Tongue (tissue), 2 donors: ENCODE data around the gene MTFMT. TPM values are rescaled to one million over a fixed set of nuclear protein-coding genes. Genes with fewer than 3 reads are reported as not detected.
"Not testable (repeated sequence)": the region's sequence is repeated elsewhere in the genome, so short reads cannot be mapped to it uniquely, and the experiment has no call there.

Source experiments
- DNase-seq: peaks from one replicate; pipeline ENCODE4 v3.0.0-alpha.2; 2015
- total RNA-seq: library from RNA; depleted of rRNA; stranded (reverse); fragments of >200 nt; gene quantifications from one replicate; pipeline ENCODE4 v1.2.3, GENCODE V29; 2014

The MTFMT gene
- total RNA-seq, result 20.8 TPM

DNA sequence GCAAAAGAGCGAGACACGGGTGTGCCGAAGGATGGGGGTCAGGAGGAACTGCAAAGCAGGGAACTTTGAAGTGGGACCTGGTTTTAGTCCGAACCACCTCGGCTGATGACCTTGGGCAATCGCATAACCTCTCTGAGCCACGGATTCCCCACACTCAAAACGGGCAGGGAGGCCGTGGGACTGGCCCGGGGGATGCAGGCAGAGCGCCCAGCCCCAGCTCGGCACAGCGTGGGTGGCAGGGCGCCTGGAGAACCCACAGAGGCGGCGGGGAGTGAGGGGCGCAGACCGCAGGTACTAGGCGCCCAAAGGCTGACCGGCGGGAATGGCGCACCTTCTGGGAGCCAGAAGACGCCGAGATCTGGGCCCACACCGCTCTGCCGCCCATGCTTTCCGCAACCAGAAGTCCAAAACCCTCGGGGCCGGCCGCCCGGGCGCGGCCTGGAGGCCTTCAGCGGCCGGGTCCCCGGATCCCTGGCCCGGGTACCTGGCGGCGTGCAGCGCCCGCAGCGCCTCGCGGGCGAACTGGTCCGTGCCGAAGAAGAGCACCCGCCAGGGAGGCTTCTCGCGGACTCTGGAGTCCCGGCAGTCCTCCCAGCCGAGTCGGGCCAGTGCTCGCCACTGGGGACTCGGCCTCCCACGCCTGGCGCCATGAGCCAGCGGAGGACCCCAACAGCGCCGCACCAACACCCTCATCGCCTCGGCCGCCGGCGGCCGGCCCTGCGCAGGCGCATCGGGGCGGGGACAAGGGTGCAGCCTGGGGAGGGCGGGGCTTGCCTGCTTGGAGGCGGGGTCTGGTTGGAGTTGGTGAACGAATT, at the start of gene MTFMT:
MTFMT (minus strand) TSS at position 719 of the 815 bp plus-strand sequence; CDS start at position 693, 26 bp downstream.
- DNase-seq, result peak; percentile 95

DNA sequence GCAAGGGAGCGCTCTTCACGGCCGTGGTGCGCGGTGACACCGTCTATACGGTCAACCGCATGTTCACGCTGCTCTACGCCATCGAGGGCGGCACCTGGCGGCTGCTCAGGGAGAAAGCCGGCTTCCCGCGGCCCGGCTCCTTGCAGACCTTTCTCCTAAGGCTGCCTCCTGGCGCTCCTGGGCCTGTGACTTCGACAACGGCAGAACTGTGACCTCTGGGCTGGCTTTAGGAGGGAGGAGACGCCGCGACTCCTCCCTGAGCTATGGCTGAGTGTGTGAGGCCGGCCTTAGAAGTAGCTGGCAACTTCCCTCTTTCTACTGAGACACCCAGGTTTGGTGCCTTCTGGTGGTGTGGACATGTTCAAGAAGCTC, 48.5 kb upstream of the MTFMT start:
- DNase-seq, result peak; percentile 81

DNA sequence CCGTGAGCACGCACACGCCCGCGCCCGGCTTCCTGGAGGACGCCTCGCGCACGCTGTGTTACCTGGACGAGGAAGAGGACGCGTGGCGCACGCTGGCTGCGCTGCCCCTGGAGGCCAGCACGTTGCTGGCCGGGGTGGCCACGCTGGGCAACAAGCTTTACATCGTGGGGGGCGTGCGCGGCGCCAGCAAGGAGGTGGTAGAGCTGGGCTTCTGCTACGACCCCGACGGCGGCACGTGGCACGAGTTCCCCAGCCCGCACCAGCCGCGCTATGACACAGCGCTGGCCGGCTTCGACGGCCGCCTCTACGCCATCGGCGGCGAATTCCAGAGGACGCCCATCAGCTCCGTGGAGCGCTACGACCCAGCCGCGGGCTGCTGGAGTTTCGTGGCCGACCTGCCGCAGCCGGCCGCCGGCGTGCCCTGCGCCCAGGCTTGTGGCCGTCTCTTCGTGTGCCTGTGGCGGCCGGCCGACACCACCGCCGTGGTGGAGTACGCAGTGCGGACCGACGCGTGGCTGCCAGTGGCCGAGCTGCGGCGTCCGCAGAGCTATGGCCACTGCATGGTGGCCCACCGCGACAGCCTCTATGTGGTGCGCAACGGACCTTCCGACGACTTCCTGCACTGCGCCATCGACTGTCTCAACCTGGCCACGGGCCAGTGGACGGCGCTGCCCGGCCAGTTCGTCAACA, 48.0 kb upstream of the MTFMT start:
- DNase-seq, result no peak

DNA sequence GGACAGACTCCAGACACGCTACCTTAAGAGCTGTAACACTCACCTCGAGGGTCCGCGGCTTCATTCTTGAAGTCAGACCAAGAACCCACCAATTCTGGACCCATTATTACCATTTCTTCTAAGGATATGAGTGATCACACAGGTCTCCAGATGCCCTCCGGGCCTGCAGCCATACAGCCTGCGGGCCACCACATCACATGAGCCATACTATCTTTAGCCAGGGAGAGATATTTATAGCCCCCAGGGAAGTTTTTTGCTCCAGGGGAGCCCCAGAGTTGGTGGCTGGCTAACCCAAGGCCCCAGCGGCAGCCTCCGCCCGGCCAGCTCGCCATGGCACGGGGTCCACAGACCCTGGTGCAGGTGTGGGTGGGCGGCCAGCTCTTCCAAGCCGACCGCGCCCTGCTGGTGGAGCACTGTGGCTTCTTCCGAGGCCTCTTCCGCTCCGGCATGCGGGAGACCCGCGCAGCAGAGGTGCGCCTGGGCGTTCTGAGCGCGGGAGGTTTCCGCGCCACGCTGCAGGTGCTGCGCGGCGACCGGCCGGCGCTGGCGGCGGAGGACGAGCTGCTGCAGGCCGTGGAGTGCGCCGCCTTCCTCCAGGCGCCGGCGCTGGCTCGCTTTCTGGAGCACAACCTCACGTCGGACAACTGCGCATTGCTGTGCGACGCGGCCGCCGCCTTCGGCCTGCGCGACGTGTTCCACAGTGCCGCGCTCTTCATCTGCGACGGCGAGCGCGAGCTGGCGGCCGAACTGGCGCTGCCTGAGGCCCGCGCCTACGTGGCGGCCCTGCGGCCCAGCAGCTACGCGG, 47.2 kb upstream of the MTFMT start, which contains the start of gene KBTBD13:
KBTBD13 (plus strand) TSS at position 261 of the 805 bp plus-strand sequence; CDS start at position 331, 70 bp downstream.
- no peak for DNase-seq

DNA sequence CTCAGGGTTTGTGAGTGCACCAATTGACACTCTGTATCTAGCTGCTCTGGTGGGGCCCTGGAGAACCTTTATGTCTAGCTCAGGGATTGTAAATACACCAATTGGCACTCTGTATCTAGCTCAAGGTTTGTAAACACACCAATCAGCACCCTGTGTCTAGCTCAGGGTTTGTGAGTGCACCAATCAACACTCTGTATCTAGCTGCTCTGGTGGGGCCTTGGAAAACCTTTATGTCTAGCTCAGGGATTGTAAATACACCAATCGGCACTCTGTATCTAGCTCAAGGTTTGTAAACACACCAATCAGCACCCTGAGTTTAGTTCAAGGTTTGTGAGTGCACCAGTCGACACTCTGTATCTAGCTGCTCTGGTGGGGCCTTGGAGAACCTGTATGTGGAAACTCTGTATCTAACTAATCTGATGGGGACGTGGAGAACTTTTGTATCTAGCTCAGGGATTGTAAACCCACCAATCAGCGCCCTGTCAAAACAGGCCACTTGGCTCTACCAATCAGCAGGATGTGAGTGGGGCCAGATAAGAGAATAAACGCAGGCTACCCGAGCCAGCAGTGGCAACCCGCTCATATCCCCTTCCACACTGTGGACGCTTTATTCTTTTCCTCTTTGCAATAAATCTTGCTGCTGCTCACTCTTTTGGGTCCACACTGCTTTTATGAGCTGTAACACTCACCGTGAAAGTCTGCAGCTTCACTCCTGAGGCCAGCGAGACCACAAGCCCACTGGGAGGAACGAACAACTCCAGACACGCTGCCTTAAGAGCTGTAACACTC, 46.4 kb upstream of the MTFMT start:
- not testable (repeated sequence) for DNase-seq

DNA sequence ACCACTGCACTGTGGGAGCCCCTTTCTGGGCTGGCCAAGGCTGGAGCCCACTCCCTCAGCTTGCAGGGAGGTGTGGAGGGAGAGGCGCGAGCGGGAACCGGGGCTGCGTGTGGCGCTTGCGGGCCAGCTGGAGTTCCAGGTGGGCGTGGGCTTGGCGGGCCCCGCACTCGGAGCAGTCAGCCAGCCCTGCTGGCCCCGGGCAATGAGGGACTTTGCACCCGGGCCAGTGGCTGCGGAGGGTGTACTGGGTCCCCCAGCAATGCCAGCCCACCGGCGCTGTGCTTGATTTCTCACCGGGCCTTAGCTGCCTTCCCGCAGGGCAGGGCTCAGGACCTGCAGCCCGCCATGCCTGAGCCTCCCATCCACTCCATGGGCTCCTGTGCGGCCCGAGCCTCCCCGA, 45.5 kb upstream of the MTFMT start:
- DNase-seq, result not testable (repeated sequence)

DNA sequence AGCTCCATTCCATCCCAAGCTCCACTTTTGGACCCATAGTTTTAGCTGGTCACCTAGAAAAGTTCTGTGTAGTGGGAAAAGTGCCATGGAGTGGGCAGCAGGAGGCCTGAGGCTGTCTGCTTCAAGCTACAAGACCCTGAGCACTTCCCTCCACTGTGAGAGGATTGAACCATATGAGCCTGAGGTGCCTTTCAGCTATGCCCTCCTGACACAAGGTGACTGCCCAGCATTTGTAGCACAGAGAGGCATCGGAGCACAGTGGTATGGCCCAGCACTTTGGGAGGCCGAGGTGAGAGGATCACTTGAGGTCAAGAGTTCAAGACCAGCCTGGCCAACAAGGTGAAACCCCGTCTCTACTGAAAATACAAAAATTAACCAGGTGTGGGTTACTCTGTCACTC, 43.2 kb upstream of the MTFMT start:
- no peak for DNase-seq

DNA sequence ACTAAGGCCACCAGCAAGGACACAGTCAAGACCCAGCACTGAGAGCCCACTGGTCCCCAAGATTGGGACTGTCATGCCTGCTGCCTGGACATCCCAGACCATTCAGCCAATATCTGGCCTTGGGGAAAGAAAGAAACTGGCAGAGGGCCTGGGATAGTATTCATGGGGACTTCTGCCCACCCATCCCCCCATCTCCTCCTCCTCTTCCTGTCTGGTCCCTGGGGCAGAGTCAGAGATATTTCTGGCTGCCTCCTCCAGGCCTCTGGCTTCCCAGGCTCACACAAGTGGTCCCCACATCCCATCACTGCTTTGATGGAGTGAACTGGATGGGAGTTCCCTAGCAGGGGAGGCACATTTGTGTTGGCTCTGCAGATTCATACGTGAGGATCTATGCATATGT, 42.6 kb upstream of the MTFMT start:
- DNase-seq, result no peak

DNA sequence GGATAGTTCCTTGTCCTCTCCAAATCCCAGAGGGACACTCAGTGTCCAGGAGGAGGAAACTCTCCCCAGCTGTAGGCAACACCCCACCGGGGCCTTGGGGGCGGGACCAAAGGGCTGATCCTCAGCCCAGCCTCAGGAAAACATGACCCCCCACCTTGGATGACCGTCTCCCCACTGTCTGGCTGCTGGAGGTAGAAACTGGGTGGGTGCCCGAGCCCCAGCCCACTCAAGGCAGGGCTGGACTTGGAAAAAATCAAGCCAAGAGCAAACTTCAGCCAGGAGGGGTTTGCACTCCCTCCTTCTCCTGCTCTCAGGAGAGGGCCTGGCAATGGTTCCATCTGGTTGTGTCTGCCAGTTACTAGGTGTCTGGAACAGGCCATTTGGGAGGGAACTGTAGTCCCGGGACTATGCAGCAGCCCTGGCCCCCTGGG, 42.0 kb upstream of the MTFMT start:
- no peak for DNase-seq

DNA sequence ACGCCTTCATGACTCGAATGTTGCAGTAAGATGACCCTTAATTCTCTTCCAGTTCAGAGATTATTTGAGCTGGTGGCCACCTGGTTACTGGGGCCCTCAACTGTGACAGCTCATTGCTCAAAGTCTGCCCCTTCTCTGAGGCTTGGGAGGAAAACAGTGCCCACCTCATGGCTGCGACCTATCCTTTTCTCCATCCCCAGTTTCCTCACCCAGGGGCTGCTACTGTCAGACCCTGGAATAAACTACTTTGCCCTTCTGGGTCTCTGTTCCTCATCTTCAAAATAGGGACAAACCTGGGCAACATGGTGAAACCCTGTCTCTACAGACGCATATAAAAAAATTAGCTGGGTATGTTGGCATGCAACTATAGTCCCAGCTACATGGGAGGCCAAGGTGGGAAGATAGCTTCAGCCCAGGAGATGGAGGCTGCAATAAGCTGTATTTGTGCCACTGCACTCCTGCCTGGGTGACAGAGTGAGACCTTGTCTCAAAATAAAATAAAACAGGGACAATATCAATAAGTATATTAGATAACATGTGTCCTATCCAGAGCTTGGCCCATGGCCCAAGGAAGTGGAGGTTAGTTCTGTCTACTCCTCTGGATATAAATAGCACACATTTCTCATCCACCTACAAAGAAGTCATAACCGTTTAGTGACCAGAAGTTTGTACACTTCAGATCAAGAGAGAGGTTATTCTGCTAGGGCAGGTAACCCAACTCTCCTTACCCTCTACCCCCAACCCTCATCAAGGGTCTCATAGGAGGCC, 40.5 kb upstream of the MTFMT start:
- no peak for DNase-seq

DNA sequence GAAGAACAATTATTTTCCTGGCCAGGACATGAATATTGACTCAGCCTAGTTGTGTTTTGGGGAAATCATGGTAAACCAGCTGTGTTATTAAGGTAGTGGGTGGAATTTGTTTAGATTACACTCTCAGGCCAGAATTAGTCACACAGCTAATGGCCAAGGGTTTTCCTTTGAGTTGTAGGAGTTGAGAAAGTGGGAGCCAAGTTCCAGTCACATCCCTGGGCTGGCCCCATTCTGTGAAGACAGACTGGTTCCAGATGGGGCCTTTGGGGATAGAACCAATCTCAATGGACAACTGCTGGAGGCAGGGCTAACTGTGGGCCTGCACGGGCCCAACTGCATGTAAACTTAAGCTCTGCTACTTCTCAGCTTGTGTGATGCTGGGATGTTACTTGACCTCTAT, 39.7 kb upstream of the MTFMT start:
- DNase-seq, result peak; percentile 81

DNA sequence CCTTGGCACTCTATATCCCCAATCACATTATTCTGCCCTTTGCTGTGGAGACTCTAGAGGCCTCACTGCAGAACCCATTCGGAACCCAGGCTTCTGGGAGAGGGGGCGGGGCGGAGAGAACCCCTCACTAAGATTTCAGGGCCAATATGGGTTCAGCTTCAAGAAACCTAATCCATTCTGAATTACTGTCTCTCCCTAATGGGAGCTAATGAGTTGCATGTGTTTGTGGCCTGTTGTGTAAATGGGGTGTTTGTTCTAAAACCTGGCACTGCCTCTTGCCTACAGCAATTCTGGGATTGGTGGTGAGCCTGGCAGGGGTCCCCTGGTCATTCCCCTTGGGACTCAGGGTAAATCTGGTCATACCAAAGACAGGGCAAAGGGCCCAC, 39.0 kb upstream of the MTFMT start:
- no peak for DNase-seq

DNA sequence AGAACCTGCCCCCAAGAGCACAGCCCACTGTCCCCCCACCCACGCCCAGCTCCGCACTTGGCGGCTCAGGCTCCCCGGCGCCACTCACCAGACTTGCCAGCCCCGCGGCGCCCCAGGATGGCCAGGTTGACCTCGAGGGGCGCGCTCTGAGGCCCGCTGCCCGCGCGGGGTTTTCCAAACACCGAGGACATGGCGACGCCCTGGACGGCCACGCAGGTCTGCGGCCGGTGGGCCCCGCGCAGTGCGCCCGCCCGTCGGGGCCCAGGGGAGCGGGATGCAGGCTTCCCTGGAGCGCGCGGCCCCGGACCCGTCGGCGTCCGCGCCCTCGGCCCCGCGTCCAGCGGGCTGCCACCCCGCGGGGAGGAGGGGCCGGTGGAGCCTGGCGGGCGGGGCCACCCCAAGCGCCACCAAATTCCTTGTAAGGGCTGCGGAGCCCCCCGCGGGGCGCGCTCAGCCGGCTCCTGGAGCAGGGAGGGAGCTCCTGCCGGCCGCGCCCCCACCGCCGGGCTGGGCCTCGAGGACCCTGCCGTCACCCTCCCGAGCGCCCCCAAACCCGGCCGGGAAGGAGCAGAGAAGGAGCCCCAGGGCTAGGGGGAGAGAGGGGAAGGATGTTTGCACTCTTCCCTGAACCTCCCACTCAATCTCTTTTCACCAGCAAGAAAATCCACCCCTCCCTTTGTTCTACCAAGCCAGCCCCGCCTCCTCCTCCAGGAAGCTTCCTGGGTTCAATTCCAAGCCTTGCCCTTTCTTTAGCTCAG, 38.4 kb upstream of the MTFMT start, which contains the start of gene RASL12:
RASL12 (minus strand) TSS at position 347 of the 758 bp plus-strand sequence; CDS start at position 191, 156 bp downstream.
- no peak for DNase-seq

DNA sequence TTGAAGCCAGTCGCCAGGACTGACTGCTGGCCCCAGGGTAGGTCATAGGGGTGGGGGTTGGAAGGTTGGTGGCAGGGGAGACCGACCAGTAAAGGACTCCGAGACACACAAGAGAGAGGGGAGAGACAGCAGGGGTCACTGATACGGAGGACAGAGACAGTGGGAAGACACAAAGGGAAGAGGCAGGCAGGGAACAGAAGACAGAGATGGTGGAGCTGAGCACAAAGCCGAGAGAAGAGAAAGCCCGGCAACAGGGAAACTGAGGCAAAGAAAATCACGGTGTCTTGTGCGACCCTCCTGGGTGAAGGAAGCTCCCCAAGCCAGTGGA, 37.8 kb upstream of the MTFMT start:
- no peak for DNase-seq

DNA sequence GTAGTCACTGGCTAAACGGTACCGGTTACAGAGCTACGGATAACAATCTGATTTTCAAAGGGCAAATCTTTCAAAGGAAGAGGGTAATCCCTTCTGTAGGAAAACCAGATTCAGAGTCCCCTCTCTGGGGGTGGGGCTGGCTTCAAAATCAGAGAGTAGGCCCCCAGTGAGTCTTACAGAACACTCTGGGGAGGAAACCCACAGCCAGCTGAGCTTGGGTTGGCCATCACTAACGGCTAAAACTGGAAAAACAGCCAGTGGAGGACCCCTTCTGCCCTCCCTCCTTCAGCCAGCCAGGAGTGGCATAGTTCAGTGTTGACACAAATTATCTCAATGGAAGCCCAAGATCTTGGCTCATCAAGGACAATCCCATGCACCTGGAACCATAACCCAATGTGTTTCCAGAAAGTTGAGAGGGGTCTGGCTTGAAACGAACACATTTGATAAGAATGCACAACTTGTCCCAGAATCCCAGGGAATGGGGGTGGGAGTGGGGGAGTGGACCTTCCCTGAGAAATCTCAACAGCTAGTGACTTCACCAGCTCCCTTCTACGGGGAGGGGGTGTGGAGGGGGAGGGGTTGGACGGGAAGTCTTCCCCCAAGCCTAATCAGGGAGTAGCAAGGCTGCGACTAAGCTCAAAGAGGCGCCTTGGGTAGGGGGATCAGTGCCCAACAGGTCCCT, 37.3 kb upstream of the MTFMT start:
- DNase-seq, result no peak

DNA sequence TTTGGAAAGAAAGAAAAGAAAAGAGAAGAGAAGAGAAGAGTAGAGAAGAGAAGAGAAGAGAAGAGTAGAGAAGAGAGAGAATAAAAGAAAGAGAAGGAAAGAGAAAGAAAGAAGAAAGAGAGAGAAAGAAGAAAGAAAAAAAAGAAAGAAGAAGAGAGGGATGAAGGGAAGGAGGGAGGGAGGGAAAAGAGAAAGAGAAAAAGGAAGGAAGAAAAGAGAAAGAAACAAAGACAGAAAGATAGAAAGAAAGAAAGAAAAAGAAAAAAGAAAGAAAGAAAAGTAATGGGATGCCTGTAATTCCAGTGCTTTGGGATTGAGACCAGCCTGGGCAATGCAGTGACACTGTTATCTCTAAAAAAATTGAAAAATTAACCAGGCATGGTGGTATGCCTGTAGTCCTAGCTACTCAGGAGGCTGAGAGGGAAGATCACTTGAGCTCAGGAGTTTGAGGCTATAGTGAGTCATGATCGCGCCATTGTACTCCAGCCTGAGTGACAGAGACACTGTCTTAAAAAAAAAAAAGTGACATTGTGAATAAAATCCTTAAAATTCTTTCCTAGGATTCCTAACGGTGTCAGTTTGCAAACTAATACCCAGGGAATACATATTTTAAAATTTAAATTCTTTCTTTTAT, 36.7 kb upstream of the MTFMT start:
- no peak for DNase-seq

DNA sequence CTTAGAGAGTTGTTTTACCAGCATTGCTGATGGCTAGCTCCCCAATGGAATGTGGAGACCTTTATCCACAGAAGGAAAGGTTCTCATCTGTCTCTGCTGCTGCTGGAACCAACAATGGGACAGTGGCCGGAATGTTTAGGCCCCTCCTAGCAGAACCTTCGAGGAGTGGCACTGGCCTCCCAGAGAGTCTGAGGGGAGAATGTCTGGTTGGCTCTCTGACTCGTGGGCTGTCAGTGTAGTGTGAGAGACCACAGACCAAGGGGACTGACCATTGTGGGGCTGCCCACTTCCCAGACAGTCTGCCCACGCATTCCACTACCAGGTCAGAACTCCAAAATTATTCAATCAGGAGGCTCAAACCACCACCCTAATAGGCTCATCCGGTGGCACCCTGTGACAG, 33.3 kb upstream of the MTFMT start:
- no peak for DNase-seq

DNA sequence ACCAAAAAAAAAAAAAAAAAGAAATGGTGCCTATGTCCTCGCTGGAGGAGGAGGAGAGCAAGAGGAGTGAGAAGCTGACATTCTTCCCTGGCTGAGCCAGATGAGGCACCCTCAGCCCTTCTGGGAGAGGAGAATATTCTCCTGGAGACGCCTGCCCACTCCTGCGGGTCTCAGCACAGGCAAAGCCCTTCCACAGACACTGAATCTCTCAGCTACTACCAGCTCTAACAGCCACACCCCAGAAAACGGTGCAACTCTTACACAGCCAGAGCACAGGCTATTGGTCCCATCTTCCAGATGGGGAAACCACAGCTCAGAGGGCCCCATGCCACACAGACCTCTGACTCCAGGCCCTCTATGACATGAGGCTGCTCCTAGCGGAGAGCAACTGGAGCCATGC, 32.6 kb upstream of the MTFMT start:
- no peak for DNase-seq
